ENCODE measurements around the gene RASAL1.
A peak's percentile ranks its signal among the peaks of the same experiment; 100 is the strongest.

The RASAL1 gene

GRCh38 chr12:113135178-113136127 lies at the start of gene RASAL1:
Gene RASAL1, minus strand, starts transcription at chr12:113135761. Its CDS starts 299 bp downstream, at chr12:113135462.
- peak; percentile 57 for DNase-seq

GRCh38 chr12:113184900-113185179 lies 49.3 kb upstream of the RASAL1 start:
- DNase-seq: peak; percentile 88

- no peak for DNase-seq
These were observed 48.7 kb upstream of the RASAL1 start for GRCh38 chr12:113184098-113184899.

GRCh38 chr12:113183030-113183589 lies 47.5 kb upstream of the RASAL1 start:
- DNase-seq: no peak

GRCh38 chr12:113181975-113182374 lies 46.4 kb upstream of the RASAL1 start:
- no peak for DNase-seq

GRCh38 chr12:113180333-113180732 lies 44.8 kb upstream of the RASAL1 start:
- no peak for DNase-seq

- DNase-seq: no peak
These were observed 43.5 kb upstream of the RASAL1 start for GRCh38 chr12:113179023-113179422.

GRCh38 chr12:113174461-113175384 lies 39.2 kb upstream of the RASAL1 start:
- peak; percentile 65 for DNase-seq

GRCh38 chr12:113173081-113173698 lies 37.6 kb upstream of the RASAL1 start:
- no peak for DNase-seq

GRCh38 chr12:113172185-113172584 lies 36.6 kb upstream of the RASAL1 start:
- no peak for DNase-seq

GRCh38 chr12:113171543-113171942 lies 36.0 kb upstream of the RASAL1 start:
- DNase-seq: no peak

GRCh38 chr12:113170926-113171325 lies 35.4 kb upstream of the RASAL1 start:
- DNase-seq: no peak

- DNase-seq: no peak
These were observed 34.9 kb upstream of the RASAL1 start for GRCh38 chr12:113170457-113170856.

GRCh38 chr12:113169697-113170096 lies 34.1 kb upstream of the RASAL1 start:
- no peak for DNase-seq

- no peak for DNase-seq
These were observed 32.3 kb upstream of the RASAL1 start for GRCh38 chr12:113167868-113168267.

- DNase-seq: no peak
These were observed 30.2 kb upstream of the RASAL1 start for GRCh38 chr12:113165521-113166450.

- DNase-seq: no peak
These were observed 28.5 kb upstream of the RASAL1 start for GRCh38 chr12:113164014-113164413.

GRCh38 chr12:113163030-113163360 lies 27.4 kb upstream of the RASAL1 start:
- DNase-seq: no peak

GRCh38 chr12:113162102-113163029 lies 26.8 kb upstream of the RASAL1 start:
- DNase-seq: no peak
